ENCODE data around the gene NLN.

Gene NLN

GRCh38 chr5:65750938-65751337 lies 28.9 kb downstream of the NLN start:
- Histone ChIP-seq H3K27me3 (ENCODE audit: insufficient read depth, low read length, poor library complexity, severe bottlenecking) (no peaks in the 10 kb centered on the region), H3F3A (ENCODE audit: low read depth) (no peaks in the 10 kb centered on the region), H3K4me3 (ENCODE audit: low read length, poor library complexity, severe bottlenecking) (no peak overlapping the region), H3K4me1 (ENCODE audit: insufficient read depth, low read length, poor library complexity, severe bottlenecking) (no peaks in the 10 kb centered on the region), H3K9ac (ENCODE audit: low read depth, low read length, poor library complexity, severe bottlenecking) (no peak overlapping the region), H3K9me3 (ENCODE audit: insufficient read depth, low read depth, low read length) (no peaks in the 10 kb centered on the region), H3K9me2 (replicated peaks; ENCODE audit: low read depth, low read length) (no peaks in the 10 kb centered on the region), H3K4me2 (ENCODE audit: low read depth, low read length, poor library complexity, severe bottlenecking) (no peak overlapping the region), H4K20me1 (ENCODE audit: insufficient read depth, low read length, poor library complexity, severe bottlenecking) (no peaks in the 10 kb centered on the region), H3K36me3 (ENCODE audit: insufficient read depth, low read length) (no peaks in the 10 kb centered on the region), H2AFZ (ENCODE audit: low read length) (no peak overlapping the region), H3K79me2 (ENCODE audit: insufficient read depth, low read length) (no peaks in the 10 kb centered on the region)
- TF ChIP-seq, protein P1, sequence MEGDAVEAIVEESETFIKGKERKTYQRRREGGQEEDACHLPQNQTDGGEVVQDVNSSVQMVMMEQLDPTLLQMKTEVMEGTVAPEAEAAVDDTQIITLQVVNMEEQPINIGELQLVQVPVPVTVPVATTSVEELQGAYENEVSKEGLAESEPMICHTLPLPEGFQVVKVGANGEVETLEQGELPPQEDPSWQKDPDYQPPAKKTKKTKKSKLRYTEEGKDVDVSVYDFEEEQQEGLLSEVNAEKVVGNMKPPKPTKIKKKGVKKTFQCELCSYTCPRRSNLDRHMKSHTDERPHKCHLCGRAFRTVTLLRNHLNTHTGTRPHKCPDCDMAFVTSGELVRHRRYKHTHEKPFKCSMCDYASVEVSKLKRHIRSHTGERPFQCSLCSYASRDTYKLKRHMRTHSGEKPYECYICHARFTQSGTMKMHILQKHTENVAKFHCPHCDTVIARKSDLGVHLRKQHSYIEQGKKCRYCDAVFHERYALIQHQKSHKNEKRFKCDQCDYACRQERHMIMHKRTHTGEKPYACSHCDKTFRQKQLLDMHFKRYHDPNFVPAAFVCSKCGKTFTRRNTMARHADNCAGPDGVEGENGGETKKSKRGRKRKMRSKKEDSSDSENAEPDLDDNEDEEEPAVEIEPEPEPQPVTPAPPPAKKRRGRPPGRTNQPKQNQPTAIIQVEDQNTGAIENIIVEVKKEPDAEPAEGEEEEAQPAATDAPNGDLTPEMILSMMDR (conservative IDR thresholded peaks at IDR 0.05; ENCODE audit: low read length) = no peak
- TF ChIP-seq EZH2phosphoT487 (IDR thresholded peaks at IDR 0.05; ENCODE audit: borderline replicate concordance) = no peak

DNA sequence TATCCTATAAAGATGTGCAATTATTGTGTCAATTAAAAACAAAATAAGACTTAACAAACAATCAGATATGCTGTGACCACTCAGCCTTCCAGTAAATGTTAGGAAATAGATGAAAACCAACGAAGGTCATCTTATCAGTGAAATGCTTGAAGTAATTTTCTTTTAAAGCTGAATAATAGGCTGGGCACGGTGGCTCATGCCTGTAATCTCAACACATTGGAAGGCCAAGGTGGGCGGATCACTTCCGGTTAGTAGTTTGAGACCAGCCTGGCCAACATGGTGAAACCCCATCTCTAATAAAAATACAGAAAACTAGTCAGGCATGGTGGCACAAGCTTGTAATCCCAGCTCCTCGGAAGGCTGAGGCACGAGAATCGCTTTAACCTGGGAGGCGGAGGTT lies 31.2 kb downstream of the NLN start:
- TF ChIP-seq, protein P1 (conservative IDR thresholded peaks at IDR 0.05; ENCODE audit: low read length) = no peak
- no peak for TF ChIP-seq EZH2phosphoT487 (IDR thresholded peaks at IDR 0.05; ENCODE audit: borderline replicate concordance)
- Histone ChIP-seq H3K4me1 (ENCODE audit: insufficient read depth, low read length, poor library complexity, severe bottlenecking) (no peaks in the 10 kb centered on the region), H3K9ac (ENCODE audit: low read depth, low read length, poor library complexity, severe bottlenecking) (no peak overlapping the region), H3K79me2 (ENCODE audit: insufficient read depth, low read length) (no peaks in the 10 kb centered on the region), H4K20me1 (ENCODE audit: insufficient read depth, low read length, poor library complexity, severe bottlenecking) (no peaks in the 10 kb centered on the region), H3K4me2 (ENCODE audit: low read depth, low read length, poor library complexity, severe bottlenecking) (no peak overlapping the region), H3K9me2 (replicated peaks; ENCODE audit: low read depth, low read length) (no peaks in the 10 kb centered on the region), H3K27me3 (ENCODE audit: insufficient read depth, low read length, poor library complexity, severe bottlenecking) (no peaks in the 10 kb centered on the region), H3F3A (ENCODE audit: low read depth) (no peaks in the 10 kb centered on the region), H3K9me3 (ENCODE audit: insufficient read depth, low read depth, low read length) (no peaks in the 10 kb centered on the region), H2AFZ (ENCODE audit: low read length) (no peak overlapping the region), H3K36me3 (ENCODE audit: insufficient read depth, low read length) (no peaks in the 10 kb centered on the region), H3K4me3 (ENCODE audit: low read length, poor library complexity, severe bottlenecking) (no peak overlapping the region)

- H3K4me2 ChIP-seq (ENCODE audit: low read depth, low read length, poor library complexity, severe bottlenecking) = no peak overlapping the region
- H3K9ac ChIP-seq (ENCODE audit: low read depth, low read length, poor library complexity, severe bottlenecking) = no peak overlapping the region
- no peaks in the 10 kb centered on the region for H3K79me2 ChIP-seq (ENCODE audit: insufficient read depth, low read length)
- H4K20me1 ChIP-seq (ENCODE audit: insufficient read depth, low read length, poor library complexity, severe bottlenecking) = no peaks in the 10 kb centered on the region
- no peaks in the 10 kb centered on the region for H3K9me3 ChIP-seq (ENCODE audit: insufficient read depth, low read depth, low read length)
- H3K4me3 ChIP-seq (ENCODE audit: low read length, poor library complexity, severe bottlenecking) = no peak overlapping the region
- TF ChIP-seq EZH2phosphoT487 (IDR thresholded peaks at IDR 0.05; ENCODE audit: borderline replicate concordance) = no peak
- TF ChIP-seq, protein P1 (conservative IDR thresholded peaks at IDR 0.05; ENCODE audit: low read length) = no peak
- H3K36me3 ChIP-seq (ENCODE audit: insufficient read depth, low read length) = peaks cover 8% of the 10 kb centered on the region; the same call in 1 of the 2 replicates
- no peaks in the 10 kb centered on the region for H3F3A ChIP-seq (ENCODE audit: low read depth)
- no peak overlapping the region for H2AFZ ChIP-seq (ENCODE audit: low read length)
- no peaks in the 10 kb centered on the region for H3K4me1 ChIP-seq (ENCODE audit: insufficient read depth, low read length, poor library complexity, severe bottlenecking)
- no peaks in the 10 kb centered on the region for H3K9me2 ChIP-seq (replicated peaks; ENCODE audit: low read depth, low read length)
- H3K27me3 ChIP-seq (ENCODE audit: insufficient read depth, low read length, poor library complexity, severe bottlenecking) = no peaks in the 10 kb centered on the region
Observed at GRCh38 chr5:65758546-65759144, 36.6 kb downstream of the NLN start.
